ENCODE data around the gene CIPC. TPM values are rescaled to one million over a fixed set of nuclear protein-coding genes. Genes with fewer than 3 reads are reported as not detected.
A peak's percentile ranks its signal among the peaks of the same experiment; 100 is the strongest.

Gene CIPC
- total RNA-seq, 1 experiment from 2014 or later: 31.1 TPM

DNA sequence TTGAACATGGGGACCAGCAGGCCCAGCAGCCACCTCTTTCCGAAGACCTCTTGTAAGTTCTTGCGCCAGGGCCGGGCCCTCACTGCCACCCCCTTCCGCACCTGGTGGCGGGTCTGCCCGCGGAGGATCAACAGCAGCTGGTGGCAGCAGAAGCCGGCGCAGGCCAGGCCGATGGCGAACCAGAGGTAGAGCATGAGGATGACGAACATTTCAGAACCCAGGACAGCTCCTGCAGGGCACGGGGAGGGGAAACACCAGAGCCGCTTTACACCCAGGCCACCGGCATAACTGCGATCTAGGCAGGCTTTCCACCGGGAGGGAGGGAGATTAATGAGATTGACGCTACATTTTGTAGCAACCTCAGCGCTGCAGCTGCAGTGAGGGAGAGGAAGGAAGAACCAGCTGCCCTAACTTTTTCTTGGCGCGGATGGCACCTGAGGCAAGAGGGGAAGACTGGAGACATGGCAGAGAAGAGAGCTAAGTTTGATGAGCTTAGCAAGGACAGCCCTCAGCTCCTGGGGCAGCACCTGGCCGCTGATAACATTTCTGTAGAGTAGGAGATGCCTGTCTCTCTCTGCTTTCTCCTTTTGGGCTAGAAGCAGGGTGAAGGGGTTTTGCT, 35.8 kb downstream of the CIPC start:
- ChIA-PET CTCF (interaction anchor here (0.6 to 1.2 kb wide), 3 partner anchors 9 to 331 kb away, joined by 3 to 8 read pairs (median 4); no protein-coding TSS in a partner anchor), POLR2A (ENCODE audit: low non-redundant PET) (no interaction called here)
- TF ChIP-seq, protein P1, sequence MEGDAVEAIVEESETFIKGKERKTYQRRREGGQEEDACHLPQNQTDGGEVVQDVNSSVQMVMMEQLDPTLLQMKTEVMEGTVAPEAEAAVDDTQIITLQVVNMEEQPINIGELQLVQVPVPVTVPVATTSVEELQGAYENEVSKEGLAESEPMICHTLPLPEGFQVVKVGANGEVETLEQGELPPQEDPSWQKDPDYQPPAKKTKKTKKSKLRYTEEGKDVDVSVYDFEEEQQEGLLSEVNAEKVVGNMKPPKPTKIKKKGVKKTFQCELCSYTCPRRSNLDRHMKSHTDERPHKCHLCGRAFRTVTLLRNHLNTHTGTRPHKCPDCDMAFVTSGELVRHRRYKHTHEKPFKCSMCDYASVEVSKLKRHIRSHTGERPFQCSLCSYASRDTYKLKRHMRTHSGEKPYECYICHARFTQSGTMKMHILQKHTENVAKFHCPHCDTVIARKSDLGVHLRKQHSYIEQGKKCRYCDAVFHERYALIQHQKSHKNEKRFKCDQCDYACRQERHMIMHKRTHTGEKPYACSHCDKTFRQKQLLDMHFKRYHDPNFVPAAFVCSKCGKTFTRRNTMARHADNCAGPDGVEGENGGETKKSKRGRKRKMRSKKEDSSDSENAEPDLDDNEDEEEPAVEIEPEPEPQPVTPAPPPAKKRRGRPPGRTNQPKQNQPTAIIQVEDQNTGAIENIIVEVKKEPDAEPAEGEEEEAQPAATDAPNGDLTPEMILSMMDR (conservative IDR thresholded peaks at IDR 0.05; ENCODE audit: low read depth, low read length): no peak
- TF ChIP-seq EZH2 (IDR thresholded peaks at IDR 0.05; ENCODE audit: borderline replicate concordance, low read depth, low read length, poor library complexity, severe bottlenecking): no peak
- Histone ChIP-seq H3K4me1 (ENCODE audit: insufficient read depth, low read length, poor library complexity, severe bottlenecking) (no peaks in the 10 kb centered on the region), H3K36me3 (ENCODE audit: insufficient read depth, low read length, poor library complexity, severe bottlenecking) (no peaks in the 10 kb centered on the region), H3K4me3 (ENCODE audit: low read depth, low read length, poor library complexity, severe bottlenecking) (no peak overlapping the region), H3K27ac (ENCODE audit: low read depth, low read length, poor library complexity, severe bottlenecking) (no peak overlapping the region), H3K9me3 (ENCODE audit: low read depth, low read length, poor library complexity, severe bottlenecking) (no peaks in the 10 kb centered on the region), H3K27me3 (replicated peaks; ENCODE audit: insufficient read depth, low read depth, low read length, poor library complexity) (peaks cover 34% of the 10 kb centered on the region)
- BruUV-seq (replicated peaks): no TSS peak
- intact Hi-C loops (cut with micrococcal nuclease; ENCODE audit: unreplicated experiment): no loop called here
- DNase-seq (ENCODE audit: low spot score): peak; percentile 88

DNA sequence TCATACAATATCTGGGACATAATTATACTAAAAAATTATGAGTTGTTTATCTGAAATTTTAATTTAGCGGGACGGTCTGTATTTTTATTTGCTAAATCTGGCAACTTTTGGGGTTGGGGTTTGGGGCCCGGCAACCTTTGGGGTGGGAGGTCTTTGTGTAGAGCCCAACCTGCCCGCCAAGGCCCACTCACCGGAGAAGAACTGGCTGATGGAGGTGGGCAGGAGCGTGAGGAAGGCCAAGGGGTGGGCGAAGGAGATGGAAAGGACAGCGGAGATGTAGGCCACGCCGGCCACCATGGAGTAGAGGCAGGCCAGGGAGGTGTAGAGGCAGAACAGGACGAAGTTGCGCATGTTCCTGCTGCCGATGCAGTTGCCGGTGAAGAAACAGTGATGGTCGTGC, 41.0 kb downstream of the CIPC start:
- intact Hi-C loops (cut with micrococcal nuclease; ENCODE audit: unreplicated experiment): no loop called here
- peaks cover 52% of the 10 kb centered on the region for H3K27me3 ChIP-seq (replicated peaks; ENCODE audit: insufficient read depth, low read depth, low read length, poor library complexity)
- TF ChIP-seq, protein P1 (conservative IDR thresholded peaks at IDR 0.05; ENCODE audit: low read depth, low read length): no peak
- no peak for TF ChIP-seq EZH2 (IDR thresholded peaks at IDR 0.05; ENCODE audit: borderline replicate concordance, low read depth, low read length, poor library complexity, severe bottlenecking)
- CTCF ChIA-PET: no interaction called here
- POLR2A ChIA-PET (ENCODE audit: low non-redundant PET): no interaction called here
- no peaks in the 10 kb centered on the region for H3K9me3 ChIP-seq (ENCODE audit: low read depth, low read length, poor library complexity, severe bottlenecking)
- H3K4me1 ChIP-seq (ENCODE audit: insufficient read depth, low read length, poor library complexity, severe bottlenecking): peaks cover 6% of the 10 kb centered on the region
- no TSS peak for BruUV-seq (replicated peaks)
- H3K27ac ChIP-seq (ENCODE audit: low read depth, low read length, poor library complexity, severe bottlenecking): no peak overlapping the region
- DNase-seq (ENCODE audit: low spot score): no peak
- no peak overlapping the region for H3K4me3 ChIP-seq (ENCODE audit: low read depth, low read length, poor library complexity, severe bottlenecking)
- H3K36me3 ChIP-seq (ENCODE audit: insufficient read depth, low read length, poor library complexity, severe bottlenecking): no peaks in the 10 kb centered on the region

DNA sequence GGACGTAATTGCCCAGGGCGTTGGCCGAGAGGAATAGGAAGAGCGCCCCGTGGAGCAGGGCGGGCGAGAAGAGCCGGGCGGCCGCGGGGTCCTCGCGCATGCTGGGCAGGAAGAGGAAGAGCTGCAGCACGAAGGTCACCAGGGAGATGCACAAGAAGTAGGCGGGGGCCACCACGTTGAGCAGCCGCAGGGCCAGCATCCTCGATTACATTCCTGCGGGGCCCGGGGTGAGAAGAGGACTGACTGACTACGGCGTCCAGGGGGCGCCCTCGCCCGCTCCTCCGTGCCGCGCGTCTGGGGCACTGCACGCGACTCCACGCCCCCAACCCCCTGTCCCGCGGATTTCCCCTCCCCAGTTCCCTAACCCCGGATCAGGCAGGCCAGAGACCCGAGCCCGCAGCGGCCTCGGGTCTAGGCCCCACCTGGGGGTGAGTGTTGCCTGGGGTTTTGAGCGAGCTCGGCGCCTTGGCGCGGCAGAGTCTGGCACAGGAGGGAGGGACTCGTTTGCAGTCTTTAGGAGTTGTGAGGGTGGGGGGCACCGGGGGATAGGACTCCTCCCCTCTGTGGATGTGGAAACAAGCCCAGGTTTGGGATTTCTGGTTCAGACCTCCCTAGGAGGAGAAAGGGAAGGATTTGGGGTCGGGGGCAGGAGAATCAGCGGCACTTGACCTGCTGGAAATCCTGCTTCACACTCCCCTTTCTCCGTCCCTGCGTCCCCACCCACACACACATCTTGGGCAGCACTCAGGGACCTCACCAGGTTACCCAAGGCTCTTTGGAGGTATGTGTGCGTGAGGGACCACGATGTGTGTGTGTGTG, 41.7 kb downstream of the CIPC start:
- Histone ChIP-seq H3K36me3 (ENCODE audit: insufficient read depth, low read length, poor library complexity, severe bottlenecking) (no peaks in the 10 kb centered on the region), H3K4me1 (ENCODE audit: insufficient read depth, low read length, poor library complexity, severe bottlenecking) (peaks cover 6% of the 10 kb centered on the region), H3K9me3 (ENCODE audit: low read depth, low read length, poor library complexity, severe bottlenecking) (no peaks in the 10 kb centered on the region), H3K27me3 (replicated peaks; ENCODE audit: insufficient read depth, low read depth, low read length, poor library complexity) (peaks cover 53% of the 10 kb centered on the region), H3K4me3 (ENCODE audit: low read depth, low read length, poor library complexity, severe bottlenecking) (peak overlapping the region; percentile 42), H3K27ac (ENCODE audit: low read depth, low read length, poor library complexity, severe bottlenecking) (no peak overlapping the region)
- POLR2A ChIA-PET (ENCODE audit: low non-redundant PET): no interaction called here
- CTCF ChIA-PET: interaction anchor here (0.6 to 1.5 kb wide), 6 partner anchors 10 to 176 kb away, joined by 3 to 11 read pairs (median 4); no protein-coding TSS in a partner anchor
- BruUV-seq (replicated peaks): no TSS peak
- intact Hi-C loops (cut with micrococcal nuclease; ENCODE audit: unreplicated experiment): no loop called here
- DNase-seq (ENCODE audit: low spot score): peak; percentile 72
- TF ChIP-seq, protein P1 (conservative IDR thresholded peaks at IDR 0.05; ENCODE audit: low read depth, low read length): peak; percentile 80
- TF ChIP-seq EZH2 (IDR thresholded peaks at IDR 0.05; ENCODE audit: borderline replicate concordance, low read depth, low read length, poor library complexity, severe bottlenecking): no peak
